NB4 (cell line): ENCODE measurements around the gene SUGP1.

Source experiments
- CTCF ChIP-seq: IDR thresholded peaks from one replicate; pipeline ENCODE4 v1.5.1; 2012; ENCODE audit warnings: low read depth, low read length
- MAX ChIP-seq: IDR thresholded peaks from 2 replicates; pipeline ENCODE4 v1.6.1; 2011; ENCODE audit warnings: low read depth, low read length

DNA sequence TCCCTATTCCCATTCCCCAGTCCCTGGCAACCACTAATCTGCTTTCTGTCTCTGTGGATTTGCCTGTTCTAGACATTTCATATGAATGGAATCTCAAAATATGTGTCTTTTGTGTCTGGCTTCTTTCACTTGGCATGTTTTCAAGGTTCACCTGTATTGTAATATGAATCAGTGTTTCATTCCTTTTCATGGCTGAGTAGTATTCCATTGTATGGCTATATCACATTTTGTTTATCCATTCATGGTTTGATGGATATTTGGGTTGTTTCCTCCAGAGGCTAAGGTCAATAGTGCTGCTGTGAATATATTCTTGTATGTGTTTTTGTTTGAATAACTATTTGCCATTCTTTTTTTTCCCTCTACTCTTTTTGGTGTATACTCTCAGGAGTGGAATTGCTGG, 84.1 kb downstream of the SUGP1 start:
- TF ChIP-seq CTCF = no peak
- TF ChIP-seq MAX = no peak
